Measurements from ENCODE around the gene TMEM50B. TPM values are rescaled to one million over a fixed set of nuclear protein-coding genes. Genes with fewer than 3 reads are reported as not detected.
A peak's percentile ranks its signal among the peaks of the same experiment; 100 is the strongest.

Gene TMEM50B
- total RNA-seq, 1 experiment from 2014 or later = 20.7 TPM

GRCh38 chr21:33411949-33412430, 67.8 kb downstream of the TMEM50B start:
- intact Hi-C loops (cut with micrococcal nuclease) = no loop called here
- POLR2A ChIA-PET = interaction anchor here (0.6 to 15.1 kb wide), 5 partner anchors 8 to 38 kb away, joined by 3 to 236 read pairs (median 6); no protein-coding TSS in a partner anchor
- Mint-ChIP-seq H3K4me3 (ENCODE audit: unreplicated experiment) (no peak overlapping the region), H3K27me3 (ENCODE audit: insufficient read depth, unreplicated experiment) (no peaks in the 10 kb centered on the region), H3K9me3 (ENCODE audit: unreplicated experiment) (no peaks in the 10 kb centered on the region), H3K36me3 (ENCODE audit: insufficient read depth, unreplicated experiment) (peaks cover 65% of the 10 kb centered on the region), H3K4me1 (ENCODE audit: insufficient read depth, unreplicated experiment) (peaks cover 15% of the 10 kb centered on the region), H3K27ac (ENCODE audit: low read depth, unreplicated experiment) (no peak overlapping the region)
- no peak for DNase-seq (ENCODE audit: unreplicated experiment)
- no peak for TF ChIP-seq CTCF (IDR thresholded peaks at IDR 0.05; ENCODE audit: unreplicated experiment)
- BruUV-seq (replicated peaks) = no TSS peak
- CTCF ChIA-PET = interaction anchor here (1.4 to 2.6 kb wide), 2 partner anchors 16 to 50 kb away, joined by 6 to 10 read pairs; no protein-coding TSS in a partner anchor

- BruUV-seq (replicated peaks) = no TSS peak
- Mint-ChIP-seq H3K27me3 (ENCODE audit: insufficient read depth, unreplicated experiment) (no peaks in the 10 kb centered on the region), H3K36me3 (ENCODE audit: insufficient read depth, unreplicated experiment) (peaks cover 53% of the 10 kb centered on the region), H3K9me3 (ENCODE audit: unreplicated experiment) (no peaks in the 10 kb centered on the region), H3K27ac (ENCODE audit: low read depth, unreplicated experiment) (no peak overlapping the region), H3K4me1 (ENCODE audit: insufficient read depth, unreplicated experiment) (peaks cover 22% of the 10 kb centered on the region), H3K4me3 (ENCODE audit: unreplicated experiment) (no peak overlapping the region)
- CTCF ChIA-PET = interaction anchor here (0.5 to 1.4 kb wide), 6 partner anchors 20 to 414 kb away, joined by 3 to 5 read pairs (median 4); no protein-coding TSS in a partner anchor
- POLR2A ChIA-PET = interaction anchor here (0.6 to 15.1 kb wide), 6 partner anchors 24 to 404 kb away, joined by 3 to 236 read pairs (median 13); partner anchors contain the start of genes IFNAR1 and TMEM50B
- TF ChIP-seq CTCF (IDR thresholded peaks at IDR 0.05; ENCODE audit: unreplicated experiment) = no peak
- intact Hi-C loops (cut with micrococcal nuclease) = no loop called here
- DNase-seq (ENCODE audit: unreplicated experiment) = no peak
Observed at GRCh38 chr21:33406493-33406892, 73.3 kb downstream of the TMEM50B start.

GRCh38 chr21:33403786-33404585, 75.8 kb downstream of the TMEM50B start:
- Mint-ChIP-seq H3K4me1 (ENCODE audit: insufficient read depth, unreplicated experiment) (peaks cover 26% of the 10 kb centered on the region), H3K9me3 (ENCODE audit: unreplicated experiment) (no peaks in the 10 kb centered on the region), H3K36me3 (ENCODE audit: insufficient read depth, unreplicated experiment) (peaks cover 36% of the 10 kb centered on the region), H3K27ac (ENCODE audit: low read depth, unreplicated experiment) (peak overlapping the region; percentile 96), H3K4me3 (ENCODE audit: unreplicated experiment) (peak overlapping the region; percentile 92), H3K27me3 (ENCODE audit: insufficient read depth, unreplicated experiment) (no peaks in the 10 kb centered on the region)
- TSS peak; percentile 68 for BruUV-seq (replicated peaks)
- ChIA-PET POLR2A (interaction anchor here (0.5 to 15.1 kb wide), 18 partner anchors 9 to 237 kb away, joined by 3 to 236 read pairs (median 5); partner anchors contain the start of genes CRYZL1, IFNAR1, IFNAR2 and TMEM50B), CTCF (interaction anchor here (0.7 to 2.5 kb wide), 3 partner anchors 25 to 42 kb away, joined by 3 to 14 read pairs (median 10); no protein-coding TSS in a partner anchor)
- peak; percentile 45 for DNase-seq (ENCODE audit: unreplicated experiment)
- intact Hi-C loops (cut with micrococcal nuclease) = loop anchor here (2.0 kb wide), 1 partner anchor 43 kb away; no protein-coding TSS in a partner anchor
- no peak for TF ChIP-seq CTCF (IDR thresholded peaks at IDR 0.05; ENCODE audit: unreplicated experiment)
